Large intestine (tissue), 3 donors: ENCODE results near the gene FERMT3. TPM values are rescaled to one million over a fixed set of nuclear protein-coding genes. Genes with fewer than 3 reads are reported as not detected.

Experiments
- DNase-seq, 2 donors: peaks; one replicate each; pipeline versions ENCODE4 v3.0.0 to v3.0.0-alpha.2; 2013
- H3K27ac ChIP-seq: one replicate; pipeline ENCODE4 v1.5.1; 2013; ENCODE audit warnings: low read length
- H3K27me3 ChIP-seq: 2 replicates; pipeline ENCODE4 v1.6.1; 2013; ENCODE audit warnings: low read length; ENCODE audit not compliant: control insufficient read depth, insufficient read depth
- H3K36me3 ChIP-seq: 2 replicates; pipeline ENCODE4 v1.6.1; 2013; ENCODE audit warnings: low read length; ENCODE audit not compliant: control insufficient read depth, insufficient read depth
- H3K4me1 ChIP-seq: one replicate; pipeline ENCODE4 v1.6.1; 2013; ENCODE audit warnings: low read length; ENCODE audit not compliant: control insufficient read depth, insufficient read depth
- H3K4me3 ChIP-seq: one replicate; pipeline ENCODE4 v1.5.1; 2013; ENCODE audit warnings: low read length
- H3K9me3 ChIP-seq: one replicate; pipeline ENCODE4 v1.6.1; 2013; ENCODE audit warnings: mild to moderate bottlenecking, low read depth, low read length, moderate library complexity; ENCODE audit not compliant: control insufficient read depth
- WGBS: methylation state at CpG from one replicate; pipeline ENCODE4 v1.1.5; 2013; ENCODE audit warnings: low lambda C conversion rate; ENCODE audit not compliant: insufficient coverage; 5-methylcytosine and 5-hydroxymethylcytosine counted together
- polyA plus RNA-seq: library from polyadenylated mRNA; unstranded; fragments of 120-200 nt; gene quantifications from one replicate; pipeline ENCODE4 v1.2.1, GENCODE V29; 2013

Gene FERMT3
- polyA plus RNA-seq, 1 donor, result 28.5 TPM

- H3K4me3 ChIP-seq, result no peak overlapping the region
- DNase-seq, result no peak
- H3K36me3 ChIP-seq, result no peaks in the 10 kb centered on the region
- H3K4me1 ChIP-seq, result no peaks in the 10 kb centered on the region
- no peaks in the 10 kb centered on the region for H3K27me3 ChIP-seq
- H3K27ac ChIP-seq, result no peak overlapping the region
- 80% methylated on average over 1 of the region's 4 CpGs for WGBS
- peaks cover 3% of the 10 kb centered on the region for H3K9me3 ChIP-seq
Observed at GRCh38 chr11:64170419-64170818, 36.1 kb upstream of the FERMT3 start.

- peaks cover 3% of the 10 kb centered on the region for H3K9me3 ChIP-seq
- H3K4me1 ChIP-seq, result no peaks in the 10 kb centered on the region
- H3K36me3 ChIP-seq, result no peaks in the 10 kb centered on the region
- H3K4me3 ChIP-seq, result no peak overlapping the region
- no peak for DNase-seq
- no peak overlapping the region for H3K27ac ChIP-seq
- 59% methylated on average over 3 of the region's 4 CpGs for WGBS
- no peaks in the 10 kb centered on the region for H3K27me3 ChIP-seq
Observed at GRCh38 chr11:64173616-64174355, 32.7 kb upstream of the FERMT3 start.

GRCh38 chr11:64176751-64177150, 29.8 kb upstream of the FERMT3 start:
- Histone ChIP-seq H3K9me3 (peaks cover 3% of the 10 kb centered on the region), H3K27me3 (no peaks in the 10 kb centered on the region), H3K27ac (no peak overlapping the region), H3K4me1 (peaks cover 11% of the 10 kb centered on the region), H3K4me3 (no peak overlapping the region), H3K36me3 (no peaks in the 10 kb centered on the region)
- WGBS, result no CpG with 5 or more reads among the region's 8 CpGs
- no peak for DNase-seq

GRCh38 chr11:64178203-64178602, 28.3 kb upstream of the FERMT3 start:
- WGBS, result no CpG with 5 or more reads among the region's 1 CpG
- peaks cover 2% of the 10 kb centered on the region for H3K9me3 ChIP-seq
- H3K27ac ChIP-seq, result no peak overlapping the region
- H3K36me3 ChIP-seq, result no peaks in the 10 kb centered on the region
- DNase-seq, result no peak
- peaks cover 14% of the 10 kb centered on the region for H3K4me1 ChIP-seq
- no peaks in the 10 kb centered on the region for H3K27me3 ChIP-seq
- H3K4me3 ChIP-seq, result no peak overlapping the region

GRCh38 chr11:64178951-64179639, 27.4 kb upstream of the FERMT3 start:
- DNase-seq, result no peak
- no peak overlapping the region for H3K4me3 ChIP-seq
- H3K4me1 ChIP-seq, result peaks cover 18% of the 10 kb centered on the region
- H3K27me3 ChIP-seq, result no peaks in the 10 kb centered on the region
- no peaks in the 10 kb centered on the region for H3K36me3 ChIP-seq
- H3K9me3 ChIP-seq, result no peaks in the 10 kb centered on the region
- 93% methylated on average over 3 of the region's 12 CpGs for WGBS
- H3K27ac ChIP-seq, result no peak overlapping the region

- Histone ChIP-seq H3K4me3 (no peak overlapping the region), H3K27ac (peak overlapping the region; percentile 50), H3K9me3 (no peaks in the 10 kb centered on the region), H3K27me3 (no peaks in the 10 kb centered on the region), H3K4me1 (peaks cover 29% of the 10 kb centered on the region), H3K36me3 (no peaks in the 10 kb centered on the region)
- WGBS, result no CpG with 5 or more reads among the region's 5 CpGs
- no peak for DNase-seq
Observed at GRCh38 chr11:64180891-64181290, 25.6 kb upstream of the FERMT3 start.

- Histone ChIP-seq H3K9me3 (no peaks in the 10 kb centered on the region), H3K27ac (peak overlapping the region; percentile 50), H3K4me3 (no peak overlapping the region), H3K4me1 (peaks cover 29% of the 10 kb centered on the region), H3K36me3 (no peaks in the 10 kb centered on the region), H3K27me3 (no peaks in the 10 kb centered on the region)
- WGBS, result no CpG with 5 or more reads among the region's 17 CpGs
- DNase-seq, result peak; percentile 90 to 92
Observed at GRCh38 chr11:64181506-64182411, 24.8 kb upstream of the FERMT3 start.

- peaks cover 4% of the 10 kb centered on the region for H3K36me3 ChIP-seq
- peaks cover 29% of the 10 kb centered on the region for H3K4me1 ChIP-seq
- no peaks in the 10 kb centered on the region for H3K27me3 ChIP-seq
- no peak for DNase-seq
- no peak overlapping the region for H3K4me3 ChIP-seq
- no CpG with 5 or more reads among the region's 7 CpGs for WGBS
- H3K27ac ChIP-seq, result no peak overlapping the region
- H3K9me3 ChIP-seq, result no peaks in the 10 kb centered on the region
Observed at GRCh38 chr11:64183890-64184289, 22.6 kb upstream of the FERMT3 start.

GRCh38 chr11:64185175-64185692, 21.3 kb upstream of the FERMT3 start:
- no peaks in the 10 kb centered on the region for H3K27me3 ChIP-seq
- DNase-seq, result peak in 1 of 2 donors; percentile 71
- no peaks in the 10 kb centered on the region for H3K9me3 ChIP-seq
- peaks cover 29% of the 10 kb centered on the region for H3K4me1 ChIP-seq
- H3K27ac ChIP-seq, result peak overlapping the region; percentile 98
- H3K4me3 ChIP-seq, result peak overlapping the region; percentile 71
- peaks cover 4% of the 10 kb centered on the region for H3K36me3 ChIP-seq
- WGBS, result no CpG with 5 or more reads among the region's 52 CpGs
